GM21528 (cell line): ENCODE results near the gene BLOC1S5.
"Not testable (repeated sequence)": the region's sequence is repeated elsewhere in the genome, so short reads cannot be mapped to it uniquely, and the experiment has no call there.

Experiments
- ATAC-seq: cut with Tn5 transposase; IDR thresholded peaks from one replicate; pipeline ENCODE4 v1.9.1; 2021; ENCODE audit warnings: mild to moderate bottlenecking, moderate library complexity; ENCODE audit not compliant: unreplicated experiment, low FRiP score

BLOC1S5 gene

GRCh38 chr6:8054276-8054675 lies 9.9 kb downstream of the BLOC1S5 start:
- ATAC-seq: no peak

- ATAC-seq: no peak
Observed at GRCh38 chr6:8047541-8048292, 16.5 kb downstream of the BLOC1S5 start.

GRCh38 chr6:8045769-8046168 lies 18.4 kb downstream of the BLOC1S5 start:
- not testable (repeated sequence) for ATAC-seq

- no peak for ATAC-seq
Observed at GRCh38 chr6:8043221-8043620, 21.0 kb downstream of the BLOC1S5 start.

- ATAC-seq: no peak
Observed at GRCh38 chr6:8041913-8042583, 22.1 kb downstream of the BLOC1S5 start.

GRCh38 chr6:8034107-8034506 lies 30.1 kb downstream of the BLOC1S5 start:
- not testable (repeated sequence) for ATAC-seq

- no peak for ATAC-seq
Observed at GRCh38 chr6:8030920-8031319, 33.3 kb downstream of the BLOC1S5 start.

GRCh38 chr6:8029243-8029870 lies 34.8 kb downstream of the BLOC1S5 start:
- ATAC-seq: no peak

- ATAC-seq: no peak
Observed at GRCh38 chr6:8027965-8028651, 36.1 kb downstream of the BLOC1S5 start.

- ATAC-seq: no peak
Observed at GRCh38 chr6:8026800-8027199, 37.4 kb downstream of the BLOC1S5 start.

GRCh38 chr6:8025191-8025590 lies 39.0 kb downstream of the BLOC1S5 start:
- no peak for ATAC-seq

- no peak for ATAC-seq
Observed at GRCh38 chr6:8023638-8024037, 40.6 kb downstream of the BLOC1S5 start.

- no peak for ATAC-seq
Observed at GRCh38 chr6:8020083-8020482, 44.1 kb downstream of the BLOC1S5 start.

GRCh38 chr6:8017705-8018104 lies 46.5 kb downstream of the BLOC1S5 start:
- no peak for ATAC-seq

- ATAC-seq: no peak
Observed at GRCh38 chr6:8017276-8017701, 46.9 kb downstream of the BLOC1S5 start.

GRCh38 chr6:8014947-8015346 lies 49.2 kb downstream of the BLOC1S5 start:
- ATAC-seq: no peak

- no peak for ATAC-seq
Observed at GRCh38 chr6:8013763-8014162, 50.4 kb downstream of the BLOC1S5 start.

- ATAC-seq: no peak
Observed at GRCh38 chr6:8006208-8006607, 58.0 kb downstream of the BLOC1S5 start.

GRCh38 chr6:8005136-8005535 lies 59.1 kb downstream of the BLOC1S5 start:
- ATAC-seq: no peak

- ATAC-seq: no peak
Observed at GRCh38 chr6:8000636-8001035, 63.6 kb downstream of the BLOC1S5 start.

- no peak for ATAC-seq
Observed at GRCh38 chr6:8000188-8000596, 64.0 kb downstream of the BLOC1S5 start.
